ENCODE data around the gene KMT2C.
"Not testable (repeated sequence)": the region's sequence is repeated elsewhere in the genome, so short reads cannot be mapped to it uniquely, and the experiment has no call there.

Gene KMT2C

GRCh38 chr7:152441168-152441567 is 5.4 kb upstream of the KMT2C start:
- not testable (repeated sequence) for DNase-seq

DNA sequence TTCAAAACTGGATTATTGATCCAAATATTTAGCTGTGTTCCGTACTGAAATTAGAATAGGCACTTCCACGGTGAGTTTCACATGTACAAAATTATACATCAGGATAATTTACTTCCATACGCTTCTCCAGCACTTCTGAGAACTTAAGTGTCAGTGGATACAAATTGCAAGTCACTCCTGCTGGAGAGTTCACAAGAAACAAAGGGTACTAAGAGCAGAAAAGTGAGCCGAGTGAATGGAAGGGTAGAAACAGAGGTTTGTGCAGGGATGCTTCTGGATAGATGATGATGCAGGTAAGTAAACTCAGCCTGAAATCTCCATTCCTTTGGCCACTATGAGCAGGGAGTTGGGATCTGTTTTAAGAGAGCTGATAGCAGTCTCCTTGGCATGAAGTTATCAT is 2.2 kb upstream of the KMT2C start:
- not testable (repeated sequence) for DNase-seq

DNA sequence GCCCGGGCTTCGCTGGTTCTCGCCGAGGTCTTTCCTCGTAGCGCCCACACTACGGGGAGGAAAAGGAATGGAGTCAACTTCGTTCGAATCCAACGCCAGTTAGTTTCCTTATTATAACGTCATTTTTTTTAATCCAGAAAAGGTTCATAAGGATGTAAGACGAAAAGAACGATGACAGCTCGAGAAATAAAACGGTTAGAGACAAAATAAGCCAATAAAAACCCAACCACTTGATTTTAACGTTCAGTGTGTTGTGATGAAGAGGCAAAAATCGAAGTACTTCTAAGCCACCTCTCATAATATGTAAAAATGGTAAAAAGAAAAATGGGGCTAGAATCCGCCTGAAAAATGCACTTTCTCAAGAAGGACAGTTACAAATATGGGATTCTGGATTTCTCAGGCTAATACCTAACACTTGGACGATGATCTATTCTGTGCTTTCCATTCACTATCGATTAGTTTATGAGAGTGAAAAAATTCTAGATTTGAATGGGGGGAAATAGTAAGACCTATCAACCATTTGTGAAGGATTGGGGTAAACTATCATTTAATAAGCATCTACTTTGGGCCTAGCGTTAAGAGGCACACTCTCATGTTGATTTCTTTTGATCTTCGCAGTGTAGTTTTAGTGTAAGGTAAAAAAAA is 1.2 kb upstream of the KMT2C start:
- not testable (repeated sequence) for DNase-seq

- DNase-seq = peak; percentile 60
These were observed 518 bp upstream of the KMT2C start for GRCh38 chr7:152436111-152436930.

GRCh38 chr7:152434511-152435383 is 1.1 kb downstream of the KMT2C start:
- not testable (repeated sequence) for DNase-seq

GRCh38 chr7:152433721-152434490 is 1.9 kb downstream of the KMT2C start:
- not testable (repeated sequence) for DNase-seq

GRCh38 chr7:152432735-152433134 is 3.1 kb downstream of the KMT2C start:
- DNase-seq = not testable (repeated sequence)

GRCh38 chr7:152430854-152431253 is 4.9 kb downstream of the KMT2C start:
- DNase-seq = no peak

- DNase-seq = not testable (repeated sequence)
These were observed 5.7 kb downstream of the KMT2C start for GRCh38 chr7:152430118-152430517.

DNA sequence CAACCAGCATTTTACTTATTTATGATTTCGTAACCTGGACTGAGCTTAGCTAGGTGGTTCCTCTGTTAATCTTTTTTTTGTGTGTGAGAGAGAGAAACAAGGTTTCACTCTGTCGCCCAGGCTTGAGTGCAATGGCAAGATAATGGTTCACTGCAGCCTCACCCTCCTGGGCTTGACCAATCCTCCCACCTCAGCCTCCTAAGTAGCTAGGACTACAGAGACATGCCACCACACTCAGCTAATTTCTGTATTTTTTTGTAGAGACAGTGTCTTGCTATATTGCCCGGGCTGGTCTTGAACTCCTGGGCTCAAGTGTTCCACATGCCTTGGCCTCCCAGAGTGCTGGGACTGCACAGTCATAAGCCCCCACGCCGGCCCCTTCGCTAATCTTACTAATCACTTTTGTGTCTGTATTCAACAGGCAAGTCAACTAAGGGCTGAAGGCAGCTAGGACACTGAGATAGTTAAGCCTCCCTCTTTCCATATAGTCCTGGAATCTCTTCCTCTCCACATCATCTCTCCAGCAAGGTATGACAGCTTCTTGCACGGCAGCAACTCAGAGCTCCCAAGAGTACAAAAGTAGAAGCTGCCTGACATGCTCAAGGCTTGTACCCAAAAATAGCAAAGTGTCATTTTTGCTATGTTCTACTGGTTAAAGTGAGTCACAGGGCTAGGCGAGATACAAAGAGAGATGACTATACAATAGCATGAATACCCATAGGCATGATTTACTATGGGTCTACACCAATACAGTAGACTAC is 11.3 kb downstream of the KMT2C start:
- no peak for DNase-seq

GRCh38 chr7:152423991-152424347 is 11.8 kb downstream of the KMT2C start:
- DNase-seq = no peak

- not testable (repeated sequence) for DNase-seq
These were observed 12.6 kb downstream of the KMT2C start for GRCh38 chr7:152423171-152423570.

DNA sequence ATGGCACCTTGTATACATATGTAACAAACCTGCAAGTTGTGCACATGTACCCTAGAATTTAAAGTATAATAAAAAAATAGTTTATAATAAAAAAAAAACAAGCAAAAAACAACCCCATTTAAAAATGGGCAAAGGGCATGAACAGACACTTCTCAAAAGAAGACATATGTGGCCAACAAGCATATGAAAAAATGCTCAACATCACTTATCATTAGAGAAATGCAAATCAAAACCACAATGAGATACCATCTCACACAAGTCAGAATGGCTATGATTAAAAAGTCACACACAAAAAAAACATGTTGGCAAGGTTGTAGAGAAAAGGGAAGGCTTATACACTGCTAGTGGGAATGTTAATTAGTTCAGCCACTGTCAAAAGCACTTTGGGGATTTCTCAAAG is 14.9 kb downstream of the KMT2C start:
- DNase-seq = not testable (repeated sequence)

DNA sequence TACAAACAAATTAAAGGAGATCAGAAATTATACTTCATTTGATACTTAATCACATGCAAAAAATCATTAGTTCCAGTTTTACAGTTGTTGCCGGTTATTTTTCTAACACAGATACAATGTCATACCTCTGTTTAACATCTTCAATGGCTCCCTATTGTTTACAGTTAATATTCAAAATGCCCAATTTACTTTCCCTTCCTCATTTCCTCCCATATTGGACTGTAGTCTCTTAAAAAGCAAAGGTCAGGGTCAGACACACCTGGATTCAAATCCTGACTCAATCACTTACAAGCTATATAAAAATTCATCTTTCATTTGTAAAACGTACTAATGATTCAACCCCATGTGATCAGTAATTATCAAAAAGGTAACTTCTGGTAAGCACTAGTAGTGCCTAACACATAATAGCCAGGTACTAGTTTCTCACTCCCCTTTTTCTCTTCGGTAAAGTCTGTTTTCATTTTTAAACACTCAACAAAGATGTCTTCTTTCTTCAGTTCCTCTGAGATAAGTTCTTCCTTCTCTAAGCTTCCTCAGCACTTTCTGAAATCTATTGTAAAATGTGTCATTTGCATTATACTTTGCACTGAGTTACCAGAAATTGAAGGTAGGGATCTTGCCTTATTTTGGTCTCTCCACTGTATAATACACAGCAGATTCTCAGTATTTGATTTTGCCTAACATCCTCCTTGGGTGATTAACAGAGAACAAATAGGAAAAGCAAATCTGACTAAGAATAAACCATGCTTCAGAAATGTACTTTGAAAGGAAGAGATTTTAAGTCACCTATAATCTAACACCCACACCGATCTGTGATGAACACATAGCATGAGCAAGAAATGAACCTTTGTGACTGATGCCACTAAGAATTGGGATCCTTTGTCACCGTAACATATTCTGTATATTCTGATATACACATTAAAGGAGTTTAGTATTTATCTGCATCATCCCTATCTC is 16.1 kb downstream of the KMT2C start:
- DNase-seq = no peak

- no peak for DNase-seq
These were observed 21.0 kb downstream of the KMT2C start for GRCh38 chr7:152414779-152415178.

DNA sequence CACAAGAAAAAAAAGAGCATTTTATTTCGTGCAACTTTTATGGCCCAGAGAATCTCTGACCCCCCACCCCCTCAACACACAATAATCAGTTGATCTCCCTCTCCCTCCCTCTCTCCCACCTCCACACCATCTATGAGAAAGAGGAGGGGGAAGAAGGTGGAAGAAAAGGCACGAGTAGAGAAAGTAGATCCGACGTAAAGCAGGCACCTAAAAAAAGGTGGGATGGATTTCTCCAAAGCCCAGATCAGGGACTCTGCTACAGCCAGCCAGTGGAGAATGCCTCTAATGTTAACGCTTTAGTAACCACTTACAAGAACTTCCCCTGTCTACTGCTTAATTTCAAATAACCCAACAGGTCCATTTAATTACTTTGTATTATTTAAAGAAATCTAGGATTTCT is 24.4 kb downstream of the KMT2C start:
- DNase-seq = no peak

DNA sequence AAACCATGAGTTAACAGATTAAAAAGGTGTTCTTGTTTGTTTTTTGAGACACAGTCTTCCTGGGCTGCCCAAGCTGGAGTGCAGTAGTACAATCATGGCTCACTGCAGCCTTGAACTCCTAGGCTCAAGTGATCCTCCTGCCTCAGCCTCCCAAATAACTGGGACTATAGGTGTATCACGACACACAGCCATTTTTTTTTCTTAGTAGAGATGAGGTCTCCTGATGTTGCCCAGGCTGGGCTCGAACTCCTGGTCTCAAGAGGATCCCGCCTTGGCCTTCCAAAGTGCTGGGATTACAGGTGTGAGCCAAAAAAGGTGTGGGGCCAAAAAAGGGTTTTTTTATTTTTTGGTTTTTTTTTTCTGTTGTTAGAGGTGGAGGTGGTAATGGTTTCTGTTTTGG is 29.3 kb downstream of the KMT2C start:
- DNase-seq = no peak

DNA sequence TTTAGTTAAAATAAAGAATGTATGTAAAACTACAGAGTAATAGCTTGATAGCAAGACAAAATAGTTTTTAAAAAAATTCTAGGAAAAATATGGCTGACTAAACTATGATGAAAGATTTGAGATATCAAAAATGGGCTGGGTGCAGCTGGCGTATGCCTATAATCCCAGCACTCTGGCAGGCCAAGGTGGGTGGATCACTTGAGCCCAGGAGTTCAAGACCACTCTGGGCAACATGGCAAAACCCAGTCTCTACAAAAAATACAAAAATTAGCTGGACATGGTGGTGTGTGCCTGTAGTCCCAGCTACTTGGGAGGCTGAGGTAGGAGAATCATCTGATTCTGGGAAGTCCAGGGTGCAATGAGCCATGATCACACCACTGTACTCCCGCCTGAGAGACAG is 29.8 kb downstream of the KMT2C start:
- not testable (repeated sequence) for DNase-seq

DNA sequence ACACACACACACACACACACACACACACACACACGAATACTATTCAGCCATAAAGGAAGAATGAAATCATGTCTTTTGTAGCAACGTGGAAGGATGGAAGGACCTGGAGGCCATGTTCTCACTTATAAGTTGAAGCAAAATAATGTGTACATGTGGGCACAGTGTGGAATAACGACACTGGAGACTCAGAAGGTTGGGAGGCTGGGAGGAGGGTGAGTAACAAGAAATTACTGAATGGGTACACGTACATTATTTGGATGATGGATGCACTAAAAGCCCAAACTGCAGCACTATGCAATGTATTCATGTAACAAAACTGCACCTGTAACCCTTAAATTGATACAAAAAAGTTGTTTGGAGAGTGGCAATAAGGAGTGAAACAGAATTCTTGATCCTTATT is 32.1 kb downstream of the KMT2C start:
- no peak for DNase-seq

GRCh38 chr7:152402384-152403250 is 33.2 kb downstream of the KMT2C start:
- no peak for DNase-seq

All from NCI-H2081 treated with DMSO at 0.1 percent for 48 hours (cell line).